ENCODE data around the gene PHLDB1.
A peak's percentile ranks its signal among the peaks of the same experiment; 100 is the strongest.
"Not testable (repeated sequence)": the region's sequence is repeated elsewhere in the genome, so short reads cannot be mapped to it uniquely, and the experiment has no call there.

Gene PHLDB1

GRCh38 chr11:118606157-118606843 lies 1.1 kb upstream of the PHLDB1 start:
- no peak for DNase-seq

GRCh38 chr11:118606844-118607228 lies 579 bp upstream of the PHLDB1 start:
- DNase-seq = no peak

DNA sequence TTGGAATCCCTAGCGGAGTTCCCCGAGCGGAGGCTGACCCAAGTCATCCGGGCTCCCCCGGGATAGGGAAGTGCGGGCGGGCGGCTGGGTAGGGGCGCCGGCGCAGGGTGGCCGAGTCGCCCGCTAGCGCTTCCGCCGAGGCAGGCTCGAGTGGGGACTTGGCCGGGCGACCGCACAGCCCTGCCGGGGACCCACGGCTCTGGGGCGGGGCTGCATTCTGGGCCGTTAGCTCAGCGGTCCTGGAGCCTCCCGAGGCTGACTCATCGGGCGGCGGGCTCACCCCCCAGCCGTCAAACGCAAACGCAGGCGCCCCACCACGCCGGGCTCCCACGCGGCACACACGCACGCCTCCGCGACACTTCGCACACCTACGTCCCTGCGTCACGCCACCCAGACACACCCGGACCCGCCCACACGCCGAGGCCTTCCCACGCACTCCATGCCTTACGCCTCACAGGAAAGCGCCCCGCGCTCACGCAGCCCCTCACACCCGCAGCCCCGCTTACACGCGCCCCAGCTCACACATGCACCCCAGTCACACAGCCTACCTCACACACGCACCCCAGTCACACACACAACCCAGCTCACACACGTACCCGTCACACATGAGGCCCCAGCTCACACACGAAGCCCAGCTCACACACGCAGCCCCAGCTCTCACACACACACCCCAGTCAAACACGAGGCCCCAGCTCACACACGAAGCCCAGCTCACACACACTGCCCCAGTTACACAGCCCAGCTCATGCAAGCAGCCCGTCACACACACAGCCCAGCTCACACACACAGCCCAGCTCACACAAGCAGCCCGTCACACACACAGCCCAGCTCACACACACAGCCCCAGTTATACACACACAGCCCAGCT lies 1.2 kb downstream of the PHLDB1 start:
- no peak for DNase-seq

DNA sequence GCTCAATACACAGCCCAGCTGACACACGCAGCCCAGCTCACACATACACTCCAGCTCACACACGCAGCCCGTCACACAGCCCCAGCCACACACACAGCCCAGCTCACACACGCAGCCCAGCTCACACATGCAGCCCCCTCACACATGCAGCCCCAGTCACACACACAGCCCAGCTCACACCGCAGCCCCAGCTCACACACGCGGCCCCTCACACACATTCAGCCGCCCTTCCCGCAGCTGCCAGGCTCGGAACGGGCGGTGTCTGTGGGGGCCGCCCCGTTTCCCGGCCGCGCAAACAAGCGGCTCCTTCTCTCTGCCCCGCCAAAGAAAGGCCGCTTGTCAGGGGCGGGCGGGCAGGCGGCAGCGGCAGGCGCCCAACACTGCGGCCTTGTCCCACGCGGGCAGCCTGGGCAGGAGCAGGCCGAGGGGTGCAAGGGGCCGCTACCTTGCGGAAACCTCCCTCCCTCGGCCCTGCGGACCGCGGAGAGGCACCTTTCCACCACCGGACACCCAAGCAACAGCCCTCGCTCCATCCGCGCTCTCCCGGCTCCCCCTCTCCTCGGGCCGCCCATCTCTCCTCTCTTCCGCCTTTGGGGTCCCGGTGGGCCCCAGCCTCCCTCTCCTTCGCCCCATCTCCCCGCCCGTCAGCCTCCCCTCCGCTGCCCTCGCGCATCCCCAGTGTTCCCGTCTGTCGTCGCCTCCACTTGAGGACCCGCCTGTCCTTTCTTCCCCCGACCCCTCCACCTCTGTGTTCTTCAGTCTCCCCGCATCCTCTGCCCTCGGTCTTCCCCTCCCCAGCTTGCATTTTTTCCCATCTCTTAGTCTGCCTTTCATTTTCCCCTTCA lies 2.2 kb downstream of the PHLDB1 start:
- DNase-seq = no peak

DNA sequence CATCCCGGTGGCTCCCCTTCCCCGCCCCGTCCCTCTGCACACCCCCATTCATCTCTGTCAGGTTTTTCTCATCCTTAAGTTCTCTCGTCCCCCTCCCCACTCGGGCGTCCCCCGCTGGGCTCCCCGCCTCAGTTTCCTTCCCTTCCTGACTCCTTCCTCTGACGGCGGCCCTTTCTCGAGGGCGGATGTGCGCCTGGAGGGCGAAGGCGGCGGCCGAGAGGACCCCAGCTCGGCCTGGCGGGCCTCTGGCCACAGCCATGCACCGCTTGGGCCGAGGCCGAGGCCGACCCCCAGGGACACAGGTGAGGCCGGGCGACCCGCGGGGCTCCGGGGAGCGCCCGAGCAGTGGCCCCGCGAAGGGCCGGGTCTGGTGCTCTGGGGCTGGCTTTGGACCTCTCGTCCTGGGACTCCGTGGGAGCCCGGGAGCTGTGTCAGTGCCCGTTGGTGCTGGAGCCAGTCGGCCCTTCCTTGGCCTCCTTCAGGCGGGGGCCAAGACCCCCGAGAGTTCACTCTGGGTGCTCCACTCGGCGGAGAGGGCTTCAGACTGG lies 2.9 kb downstream of the PHLDB1 start:
- no peak for DNase-seq

- no peak for DNase-seq
Observed at GRCh38 chr11:118610773-118611432, 3.5 kb downstream of the PHLDB1 start.

- not testable (repeated sequence) for DNase-seq
Observed at GRCh38 chr11:118611433-118611795, 4.0 kb downstream of the PHLDB1 start.

GRCh38 chr11:118612378-118612777 lies 5.0 kb downstream of the PHLDB1 start:
- DNase-seq = no peak

GRCh38 chr11:118614511-118614910 lies 7.1 kb downstream of the PHLDB1 start:
- DNase-seq = no peak

GRCh38 chr11:118615282-118615975 lies 8.0 kb downstream of the PHLDB1 start:
- DNase-seq = no peak

DNA sequence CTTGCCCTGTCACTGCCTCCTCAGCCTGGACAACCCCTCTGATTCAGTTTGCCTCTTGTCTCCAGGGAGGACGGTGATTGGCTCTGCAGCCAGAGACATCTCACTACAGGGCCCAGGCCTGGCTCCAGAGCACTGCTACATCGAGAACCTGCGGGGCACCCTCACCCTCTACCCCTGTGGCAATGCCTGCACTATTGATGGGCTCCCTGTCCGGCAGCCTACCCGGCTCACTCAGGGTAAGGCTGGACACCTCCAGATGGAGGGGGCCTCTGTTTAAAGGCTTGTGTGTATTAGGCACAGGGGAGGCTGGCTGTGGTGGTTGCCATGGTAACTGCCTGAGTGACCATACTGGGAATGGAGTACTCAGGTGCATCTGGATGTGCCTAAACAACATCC lies 8.6 kb downstream of the PHLDB1 start:
- no peak for DNase-seq

DNA sequence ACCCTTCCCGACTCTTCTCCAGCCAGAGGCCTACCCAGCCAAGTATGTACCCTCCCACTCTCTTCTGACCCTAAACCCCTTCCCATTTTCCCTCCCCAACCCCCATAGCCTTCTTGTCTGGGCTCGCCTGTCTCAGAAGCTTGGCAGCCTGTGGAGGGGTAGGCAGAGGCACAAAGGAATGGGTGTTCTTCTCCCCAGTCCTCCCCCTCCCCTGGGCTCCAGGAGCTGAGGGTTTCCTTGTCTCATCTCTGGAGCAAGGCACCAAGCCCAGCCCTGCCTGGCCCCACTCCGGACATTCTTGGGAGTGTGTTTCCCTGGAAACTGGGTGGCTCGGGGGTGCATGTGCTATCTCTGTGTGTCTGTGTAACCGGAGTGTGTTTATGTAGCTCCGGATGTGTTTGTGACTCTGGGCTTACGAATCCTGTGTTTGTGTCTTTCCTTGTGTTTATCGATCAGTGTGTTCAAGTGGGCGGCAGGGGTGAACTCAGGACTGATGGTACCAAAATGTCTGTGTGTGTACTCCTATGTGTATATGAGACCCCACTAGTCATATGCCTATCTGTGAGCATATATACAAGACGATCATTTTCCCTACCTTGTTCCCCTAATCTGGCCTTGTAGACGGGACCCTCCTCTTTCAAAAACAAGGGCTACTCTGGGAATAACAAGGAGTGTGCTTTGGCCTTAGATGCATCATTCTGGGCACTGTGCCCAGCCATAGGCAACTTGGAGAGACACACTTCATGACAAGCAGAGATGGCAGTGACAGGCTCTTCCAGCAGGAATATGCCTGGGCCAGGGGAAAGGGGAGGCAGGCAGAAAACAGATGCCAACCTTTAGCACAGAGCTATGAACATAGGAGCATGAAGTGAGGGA lies 10.9 kb downstream of the PHLDB1 start:
- no peak for DNase-seq

GRCh38 chr11:118618991-118619375 lies 11.6 kb downstream of the PHLDB1 start:
- DNase-seq = no peak

DNA sequence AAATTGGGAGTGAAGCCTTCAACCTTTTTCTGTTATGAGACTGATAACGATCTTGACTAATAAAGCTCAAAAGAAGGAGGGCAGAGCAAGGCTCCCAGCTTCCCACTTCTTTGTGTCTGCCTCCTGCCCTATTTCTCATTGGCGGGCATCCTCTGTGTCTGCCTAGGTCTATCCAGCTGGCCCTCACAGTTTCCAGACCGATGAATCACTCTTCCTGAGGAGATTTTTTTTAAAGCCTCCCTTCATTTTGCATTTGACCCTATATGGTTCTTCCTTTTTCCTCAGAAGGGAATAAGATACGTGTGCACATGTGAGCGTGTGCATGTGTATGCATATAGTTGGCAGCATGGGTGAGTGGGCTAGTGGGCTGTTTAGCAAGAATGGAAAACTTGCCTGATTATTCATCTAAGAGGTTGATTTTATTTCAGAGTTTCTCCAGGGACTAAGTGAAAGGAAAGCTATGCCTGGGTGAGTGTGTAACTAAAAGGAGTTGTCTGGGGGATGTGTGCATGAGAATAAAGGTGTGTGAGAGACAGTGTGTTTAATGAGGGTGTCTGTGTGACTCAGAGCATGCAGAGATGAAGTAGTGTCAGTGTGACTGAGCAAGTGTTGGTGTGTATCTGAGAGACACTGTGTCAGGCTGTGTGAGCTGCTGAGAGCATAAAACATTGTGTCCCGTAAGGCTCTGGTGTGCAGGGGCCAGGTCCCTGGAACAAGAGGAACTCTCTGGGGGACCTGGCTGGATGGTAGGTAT lies 12.2 kb downstream of the PHLDB1 start:
- DNase-seq = no peak

DNA sequence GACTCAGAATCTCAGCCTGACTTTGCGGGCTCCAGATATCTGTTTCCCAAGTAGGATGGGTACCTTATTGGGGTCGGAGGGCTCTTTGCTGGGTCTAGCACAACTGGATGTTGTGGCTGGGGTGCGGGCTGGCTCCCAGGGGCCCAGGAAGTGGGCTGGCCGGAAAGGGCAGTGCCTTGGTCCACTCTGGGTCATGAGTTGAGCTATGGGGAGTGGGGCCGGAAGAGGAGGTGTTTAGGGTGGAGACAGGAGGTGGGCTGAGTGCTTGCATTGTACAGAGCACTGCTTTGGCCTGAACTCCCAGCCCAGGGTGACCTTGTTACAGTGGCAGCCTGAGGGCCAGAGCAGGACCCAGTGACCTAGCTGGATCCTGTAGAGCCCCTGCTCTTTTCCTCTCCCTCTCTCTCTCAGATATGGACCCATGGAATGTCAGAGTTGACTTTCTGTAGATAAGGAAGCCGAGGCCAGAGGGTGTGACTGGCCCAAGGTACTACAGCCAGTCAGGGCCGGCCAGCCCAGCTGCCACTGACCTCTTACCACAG lies 13.2 kb downstream of the PHLDB1 start:
- DNase-seq = no peak

DNA sequence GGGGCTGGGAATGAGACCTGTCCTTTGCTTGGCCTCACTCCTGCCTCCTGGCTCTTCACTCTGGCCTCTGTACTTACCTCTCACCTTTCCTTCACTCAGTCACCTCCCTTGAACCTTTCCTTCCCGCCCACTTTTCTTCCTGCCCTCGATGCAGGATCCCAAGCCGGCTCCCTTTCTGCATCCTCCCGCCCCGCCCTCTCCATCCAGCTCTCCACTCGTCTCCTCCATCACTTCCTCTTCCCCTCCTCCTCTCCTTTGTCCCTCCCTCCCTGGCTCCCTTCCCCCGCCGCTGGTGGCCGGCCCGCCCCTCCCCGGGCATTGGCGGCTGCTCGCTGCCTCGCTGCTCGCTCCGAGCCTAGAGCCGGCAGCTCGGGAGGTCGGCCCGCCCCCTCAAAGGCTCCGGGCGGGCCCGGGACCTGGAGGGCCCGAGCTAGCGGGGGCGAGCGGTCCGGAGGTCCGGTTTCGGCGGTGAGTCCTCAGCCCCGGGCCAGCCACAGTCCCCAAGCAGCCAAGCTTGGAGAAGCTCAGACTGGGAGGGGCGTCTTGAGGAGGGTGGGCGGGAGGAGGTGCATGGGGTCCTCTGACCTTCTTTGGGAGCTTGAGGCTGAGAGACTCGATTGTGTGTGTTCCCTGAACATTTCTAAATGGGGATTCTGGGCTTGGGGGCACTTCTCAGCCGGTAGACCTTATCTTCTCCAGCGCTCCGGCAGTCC lies 13.8 kb downstream of the PHLDB1 start:
- peak; percentile 59 for DNase-seq

DNA sequence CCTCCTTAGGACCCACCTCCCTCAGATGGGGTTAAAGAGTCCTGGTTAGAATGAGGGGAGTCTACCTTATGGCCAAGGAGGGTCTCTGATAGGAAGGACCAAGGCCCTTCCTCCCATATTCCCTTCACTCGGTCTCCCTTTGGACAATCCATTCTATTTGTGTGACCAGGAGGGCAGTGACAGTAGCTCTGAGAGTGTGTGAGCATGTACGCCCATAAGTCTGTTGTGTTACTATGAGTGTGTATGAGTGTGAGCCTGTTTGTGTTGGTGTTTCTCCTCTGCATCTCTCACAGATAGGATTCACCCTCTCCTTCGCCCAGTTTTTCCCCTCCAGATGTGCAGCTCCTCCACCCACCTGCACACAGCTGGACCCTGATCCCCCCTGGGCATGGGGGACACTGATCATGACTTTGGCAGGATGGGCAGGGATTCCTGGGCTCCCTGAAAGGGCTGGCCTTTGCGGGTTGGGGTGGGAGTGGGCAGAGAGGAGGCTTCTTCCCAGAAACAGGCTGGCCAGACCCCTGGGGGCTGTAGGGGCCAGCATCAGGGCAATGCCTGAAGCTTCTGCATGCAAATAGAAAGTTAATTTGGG lies 14.5 kb downstream of the PHLDB1 start:
- no peak for DNase-seq

GRCh38 chr11:118622376-118623268 lies 15.2 kb downstream of the PHLDB1 start:
- no peak for DNase-seq
